ENCODE results near the gene RHOA. TPM values are rescaled to one million over a fixed set of nuclear protein-coding genes. Genes with fewer than 3 reads are reported as not detected.
A peak's percentile ranks its signal among the peaks of the same experiment; 100 is the strongest.
"Not testable (repeated sequence)": the region's sequence is repeated elsewhere in the genome, so short reads cannot be mapped to it uniquely, and the experiment has no call there.

The RHOA gene
- total RNA-seq, 1 experiment from 2014 or later, result 433 TPM

- DNase-seq (ENCODE audit: extremely low read depth, low read depth), result no peak
Measured at GRCh38 chr3:49371946-49372345, 39.8 kb downstream of the RHOA start.

- DNase-seq (ENCODE audit: extremely low read depth, low read depth), result no peak
Measured at GRCh38 chr3:49370585-49371290, 41.0 kb downstream of the RHOA start.

- DNase-seq (ENCODE audit: extremely low read depth, low read depth), result no peak
Measured at GRCh38 chr3:49362561-49362960, 49.2 kb downstream of the RHOA start.

GRCh38 chr3:49359623-49360022 is 52.2 kb downstream of the RHOA start:
- no peak for DNase-seq (ENCODE audit: extremely low read depth, low read depth)

GRCh38 chr3:49358884-49359225 is 52.9 kb downstream of the RHOA start:
- no peak for DNase-seq (ENCODE audit: extremely low read depth, low read depth)

GRCh38 chr3:49358217-49358883 is 53.4 kb downstream of the RHOA start, which contains the start of gene GPX1:
Gene GPX1, minus strand, starts transcription at chr3:49358353. Its CDS starts 75 bp downstream, at chr3:49358278.
- peak; percentile 92 for DNase-seq (ENCODE audit: extremely low read depth, low read depth)

GRCh38 chr3:49357443-49358216 is 54.1 kb downstream of the RHOA start:
- DNase-seq (ENCODE audit: extremely low read depth, low read depth), result peak; percentile 44

- not testable (repeated sequence) for DNase-seq (ENCODE audit: extremely low read depth, low read depth)
Measured at GRCh38 chr3:49357095-49357442, 54.7 kb downstream of the RHOA start.

GRCh38 chr3:49352890-49353421 is 58.8 kb downstream of the RHOA start:
- DNase-seq (ENCODE audit: extremely low read depth, low read depth), result no peak

- DNase-seq (ENCODE audit: extremely low read depth, low read depth), result no peak
Measured at GRCh38 chr3:49352281-49352680, 59.5 kb downstream of the RHOA start.

GRCh38 chr3:49351521-49352011 is 60.2 kb downstream of the RHOA start:
- peak; percentile 47 for DNase-seq (ENCODE audit: extremely low read depth, low read depth)

- DNase-seq (ENCODE audit: extremely low read depth, low read depth), result no peak
Measured at GRCh38 chr3:49349348-49350114, 62.2 kb downstream of the RHOA start.

- not testable (repeated sequence) for DNase-seq (ENCODE audit: extremely low read depth, low read depth)
Measured at GRCh38 chr3:49348361-49348760, 63.4 kb downstream of the RHOA start.

- no peak for DNase-seq (ENCODE audit: extremely low read depth, low read depth)
Measured at GRCh38 chr3:49346797-49347251, 65.0 kb downstream of the RHOA start.

GRCh38 chr3:49343163-49343562 is 68.6 kb downstream of the RHOA start:
- no peak for DNase-seq (ENCODE audit: extremely low read depth, low read depth)

GRCh38 chr3:49341996-49342395 is 69.8 kb downstream of the RHOA start:
- no peak for DNase-seq (ENCODE audit: extremely low read depth, low read depth)

GRCh38 chr3:49339941-49340800 is 71.6 kb downstream of the RHOA start, which contains the start of gene USP4:
Gene USP4, minus strand, starts transcription at chr3:49340053. Its CDS starts 29 bp downstream, at chr3:49340024.
- DNase-seq (ENCODE audit: extremely low read depth, low read depth), result peak; percentile 76

GRCh38 chr3:49339581-49339940 is 72.2 kb downstream of the RHOA start:
- no peak for DNase-seq (ENCODE audit: extremely low read depth, low read depth)

GRCh38 chr3:49333916-49334633 is 77.7 kb downstream of the RHOA start:
- no peak for DNase-seq (ENCODE audit: extremely low read depth, low read depth)
